ENCODE data around the gene APOBEC3A.

DNA sequence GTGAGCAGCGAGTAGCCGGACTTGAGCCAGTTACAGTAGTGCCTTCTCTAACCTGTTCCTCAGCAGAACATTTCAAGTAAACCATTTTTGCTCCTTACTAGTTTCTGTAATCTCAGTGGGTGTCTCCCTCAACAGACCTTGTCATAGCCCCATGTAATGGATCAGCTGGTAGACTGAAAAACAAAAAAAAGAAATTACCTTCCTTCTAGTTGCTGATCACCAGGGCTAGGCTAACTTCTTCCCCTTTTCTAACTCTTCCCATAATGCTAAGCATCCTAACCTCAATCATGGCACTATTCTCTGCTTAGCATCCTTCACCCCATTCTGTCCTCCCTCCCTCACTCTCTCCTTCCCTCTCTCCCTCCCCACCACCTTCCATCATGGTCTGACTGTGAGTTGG, 49.6 kb upstream of the APOBEC3A start:
- TF ChIP-seq ZNF280D (CRISPR knock-in tag; IDR thresholded peaks at IDR 0.05) (no peak), RAD21 (CRISPR knock-in tag; IDR thresholded peaks at IDR 0.05) (no peak)
- TF ChIP-seq, protein P1, sequence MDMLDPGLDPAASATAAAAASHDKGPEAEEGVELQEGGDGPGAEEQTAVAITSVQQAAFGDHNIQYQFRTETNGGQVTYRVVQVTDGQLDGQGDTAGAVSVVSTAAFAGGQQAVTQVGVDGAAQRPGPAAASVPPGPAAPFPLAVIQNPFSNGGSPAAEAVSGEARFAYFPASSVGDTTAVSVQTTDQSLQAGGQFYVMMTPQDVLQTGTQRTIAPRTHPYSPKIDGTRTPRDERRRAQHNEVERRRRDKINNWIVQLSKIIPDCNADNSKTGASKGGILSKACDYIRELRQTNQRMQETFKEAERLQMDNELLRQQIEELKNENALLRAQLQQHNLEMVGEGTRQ (IDR thresholded peaks at IDR 0.05; ENCODE audit: low read depth, low read length): no peak
- TF ChIP-seq, protein P1 (CRISPR knock-in tag; IDR thresholded peaks at IDR 0.05; ENCODE audit: borderline replicate concordance): no peak
